Activated naive CD4-positive, alpha-beta T cell treated with anti-CD3 and anti-CD28 coated beads for 36 hours (primary cell): ENCODE data around the gene PSMG4. TPM values are rescaled to one million over a fixed set of nuclear protein-coding genes. Genes with fewer than 3 reads are reported as not detected.

Experiments
- CTCF ChIA-PET: fragments of 350-600 bp; sonication (Branson Sonifier 250); formaldehyde crosslinking; loops from one replicate; lab custom pipeline; 2021; ENCODE audit warnings: antibody characterized with exemption; lab: Charles Lee
- DNase-seq: peaks from one replicate; pipeline ENCODE4 v3.0.0-alpha.2; 2020
- H3K27ac Mint-ChIP-seq: one replicate; pipeline ENCODE4 v1.8.0; 2021; ENCODE audit warnings: mild to moderate bottlenecking, mixed read lengths
- H3K27me3 Mint-ChIP-seq: one replicate; pipeline ENCODE4 v1.8.0; 2021; ENCODE audit warnings: low read depth, mixed read lengths
- H3K36me3 Mint-ChIP-seq: one replicate; pipeline ENCODE4 v1.8.0; 2021; ENCODE audit warnings: low read depth, mixed read lengths
- H3K4me1 Mint-ChIP-seq: one replicate; pipeline ENCODE4 v1.8.0; 2021; ENCODE audit warnings: low read depth, mixed read lengths
- H3K4me3 Mint-ChIP-seq: one replicate; pipeline ENCODE4 v1.8.0; 2021; ENCODE audit warnings: mild to moderate bottlenecking, moderate library complexity, mixed read lengths
- H3K9me3 Mint-ChIP-seq: one replicate; pipeline ENCODE4 v1.8.0; 2021; ENCODE audit warnings: mixed read lengths
- intact Hi-C: fragments of 100-400 bp; cut with micrococcal nuclease; formaldehyde crosslinking; loops from one replicate; pipeline ENCODE4 v1.15.1; 2023
- total RNA-seq, 2 experiments: library from RNA; stranded (reverse); gene quantifications; one replicate each; pipeline ENCODE4 v1.2.3, GENCODE V29; 2021

PSMG4 gene
- total RNA-seq, 2 experiments from 2014 or later = 23.9 to 26.2 TPM

DNA sequence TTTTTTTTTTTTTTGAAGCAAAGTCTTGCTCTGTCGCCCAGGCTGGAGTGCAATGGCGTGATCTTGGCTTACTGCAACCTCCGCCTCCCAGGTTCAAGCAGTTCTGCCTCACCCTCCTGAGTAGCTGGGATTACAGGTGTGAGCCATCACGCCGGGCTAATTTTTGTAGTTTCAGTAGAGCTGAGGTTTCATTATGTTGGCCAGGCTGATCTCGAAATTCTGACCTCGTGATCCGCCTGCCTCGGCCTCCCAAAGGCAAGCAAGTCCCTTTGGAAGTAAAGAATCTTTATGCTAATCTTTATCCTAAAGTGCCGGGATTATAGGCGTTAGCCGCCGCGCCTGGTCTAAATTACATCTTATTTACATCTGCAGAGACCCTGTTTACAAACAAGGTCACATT lies 1.5 kb downstream of the PSMG4 start:
- peaks cover 44% of the 10 kb centered on the region for H3K4me1 Mint-ChIP-seq
- H3K36me3 Mint-ChIP-seq = peaks cover 18% of the 10 kb centered on the region
- intact Hi-C loops = no loop called here
- no peak for DNase-seq
- no peaks in the 10 kb centered on the region for H3K9me3 Mint-ChIP-seq
- no peaks in the 10 kb centered on the region for H3K27me3 Mint-ChIP-seq
- no peak overlapping the region for H3K27ac Mint-ChIP-seq
- CTCF ChIA-PET = interaction anchor here (0.5 to 5.1 kb wide), 6 partner anchors 9 to 159 kb away, joined by 3 to 40 read pairs (median 4); no protein-coding TSS in a partner anchor
- peak overlapping the region; percentile 94 for H3K4me3 Mint-ChIP-seq

DNA sequence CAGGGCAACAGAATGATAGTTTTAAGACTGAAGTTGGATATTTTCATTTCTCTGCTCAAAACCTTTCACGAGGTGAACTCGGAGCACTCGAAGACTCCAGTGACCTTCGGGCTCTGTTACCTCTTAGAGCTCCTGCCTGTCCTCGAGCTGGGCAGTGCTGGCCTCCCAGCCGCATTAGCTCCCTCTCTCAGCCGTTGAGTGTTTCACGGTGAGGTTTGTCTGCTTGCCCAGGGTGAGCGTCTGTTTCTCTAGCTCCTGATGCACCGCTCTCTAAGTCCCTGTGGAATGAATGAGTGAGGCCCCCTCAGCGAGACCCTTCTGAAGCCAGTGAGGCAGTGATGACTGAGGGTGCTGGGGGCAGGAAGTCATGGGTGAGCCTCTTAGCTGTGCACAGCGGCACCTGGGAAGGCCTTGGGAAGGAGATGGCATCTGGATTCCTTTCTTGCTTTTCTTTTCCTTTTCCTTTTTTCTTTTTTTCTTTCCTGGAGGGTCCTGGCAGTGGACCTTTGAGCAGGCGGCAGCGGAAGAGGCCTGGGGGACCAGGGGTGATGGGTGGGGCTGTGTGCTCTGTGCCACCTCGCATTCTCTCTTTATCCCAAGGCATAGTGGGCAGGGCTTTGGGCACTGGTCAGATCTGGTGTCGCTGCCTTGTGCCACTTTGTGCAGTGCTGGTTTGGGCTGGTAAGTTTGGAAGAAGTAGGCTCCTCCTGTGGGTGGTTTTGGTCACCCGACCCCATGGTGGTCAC lies 2.2 kb downstream of the PSMG4 start:
- Mint-ChIP-seq H3K4me3 (peak overlapping the region; percentile 94), H3K4me1 (peaks cover 44% of the 10 kb centered on the region), H3K36me3 (peaks cover 18% of the 10 kb centered on the region), H3K27me3 (no peaks in the 10 kb centered on the region), H3K9me3 (no peaks in the 10 kb centered on the region), H3K27ac (peak overlapping the region; percentile 3)
- intact Hi-C loops = no loop called here
- CTCF ChIA-PET = interaction anchor here (0.7 to 5.1 kb wide), 3 partner anchors 9 to 140 kb away, joined by 3 to 40 read pairs (median 5); no protein-coding TSS in a partner anchor
- DNase-seq = no peak

DNA sequence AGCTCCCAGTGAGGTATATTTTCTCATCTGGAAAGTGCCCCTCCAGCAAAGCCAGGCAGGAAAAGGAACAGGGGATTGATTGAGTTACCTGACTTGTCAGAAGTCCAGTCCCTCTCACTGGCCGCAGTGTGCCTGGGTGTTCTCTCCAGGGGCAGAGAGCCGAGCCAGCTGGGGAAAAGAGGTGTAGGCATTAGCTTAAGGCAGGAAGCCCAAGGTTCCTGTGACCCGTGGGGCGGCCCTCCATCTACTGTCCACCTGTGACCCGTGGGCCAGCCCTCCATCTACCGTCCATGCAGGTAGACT lies 2.7 kb downstream of the PSMG4 start:
- Mint-ChIP-seq H3K4me3 (peak overlapping the region; percentile 26), H3K36me3 (peaks cover 21% of the 10 kb centered on the region), H3K27ac (no peak overlapping the region), H3K4me1 (peaks cover 47% of the 10 kb centered on the region), H3K27me3 (no peaks in the 10 kb centered on the region), H3K9me3 (no peaks in the 10 kb centered on the region)
- CTCF ChIA-PET = interaction anchor here (1.1 to 5.1 kb wide), 2 partner anchors 10 to 134 kb away, joined by 3 to 40 read pairs; no protein-coding TSS in a partner anchor
- DNase-seq = no peak
- intact Hi-C loops = no loop called here

DNA sequence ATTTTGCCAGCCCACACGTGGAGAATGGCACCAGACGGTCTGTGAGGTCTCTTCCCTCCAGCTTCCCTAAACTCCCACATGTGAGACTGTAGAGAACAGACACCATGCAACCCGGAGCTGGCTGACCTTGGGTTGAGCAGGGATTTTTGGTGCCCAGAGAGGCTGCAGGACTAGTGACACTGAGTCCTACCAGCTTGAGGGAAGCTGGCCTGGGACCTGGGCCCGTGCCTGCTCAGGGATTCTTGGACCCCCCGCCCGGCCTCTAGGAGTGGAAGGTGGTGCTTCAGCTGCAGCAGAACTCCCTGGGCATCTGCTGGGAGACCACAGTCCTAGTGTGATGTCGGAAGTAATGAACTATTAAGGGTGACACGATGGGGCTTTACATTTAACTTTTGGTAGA lies 3.2 kb downstream of the PSMG4 start:
- CTCF ChIA-PET = interaction anchor here (0.7 to 5.1 kb wide), 4 partner anchors 10 to 135 kb away, joined by 3 to 40 read pairs (median 4); no protein-coding TSS in a partner anchor
- Mint-ChIP-seq H3K9me3 (no peaks in the 10 kb centered on the region), H3K27me3 (no peaks in the 10 kb centered on the region), H3K36me3 (peaks cover 22% of the 10 kb centered on the region), H3K4me1 (peaks cover 48% of the 10 kb centered on the region), H3K4me3 (no peak overlapping the region), H3K27ac (no peak overlapping the region)
- no peak for DNase-seq
- intact Hi-C loops = no loop called here

DNA sequence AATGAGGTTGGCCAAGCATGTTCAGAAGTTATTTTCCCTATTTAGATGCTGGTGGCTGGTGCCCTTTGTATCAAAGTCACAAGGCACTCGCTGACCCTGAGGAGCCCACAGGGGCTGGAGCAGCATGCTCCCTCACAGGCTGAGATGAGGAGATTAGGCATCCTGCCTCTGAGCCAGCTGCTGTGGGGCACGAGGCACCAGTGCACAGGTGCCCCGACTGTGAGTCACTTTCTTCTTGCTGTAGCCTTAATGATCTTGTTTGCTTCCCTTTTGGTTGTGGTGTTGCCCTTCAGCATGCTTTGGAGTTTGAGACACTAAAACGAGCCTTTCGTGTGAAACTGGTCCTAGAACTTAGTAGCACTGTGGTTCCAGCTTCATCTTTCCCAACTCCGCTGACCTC lies 4.3 kb downstream of the PSMG4 start:
- H3K4me3 Mint-ChIP-seq = no peak overlapping the region
- no peaks in the 10 kb centered on the region for H3K27me3 Mint-ChIP-seq
- CTCF ChIA-PET = interaction anchor here (1.5 to 5.1 kb wide), 2 partner anchors 12 to 17 kb away, joined by 4 to 40 read pairs; no protein-coding TSS in a partner anchor
- H3K27ac Mint-ChIP-seq = no peak overlapping the region
- no peaks in the 10 kb centered on the region for H3K9me3 Mint-ChIP-seq
- peaks cover 50% of the 10 kb centered on the region for H3K4me1 Mint-ChIP-seq
- intact Hi-C loops = no loop called here
- peaks cover 24% of the 10 kb centered on the region for H3K36me3 Mint-ChIP-seq
- DNase-seq = no peak

DNA sequence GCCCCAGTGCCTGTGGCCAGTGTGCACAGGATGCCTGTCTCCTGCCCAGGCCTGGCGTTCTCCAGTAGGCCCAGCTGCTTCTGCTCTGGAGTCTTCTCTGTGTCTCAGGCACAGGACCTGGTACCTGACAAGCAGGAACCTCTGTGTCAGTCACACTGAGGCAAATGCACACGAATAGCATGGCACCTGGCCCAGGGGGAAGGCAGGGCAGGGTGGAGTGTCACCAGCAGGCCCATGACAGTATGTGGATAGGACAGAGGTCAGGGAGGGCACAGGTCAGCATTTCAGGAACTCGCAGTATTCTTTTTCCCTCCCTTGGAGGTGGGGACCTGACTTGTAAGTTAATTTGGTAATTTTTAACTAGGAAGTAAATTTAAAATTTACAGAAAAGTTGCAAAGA lies 5.6 kb downstream of the PSMG4 start:
- Mint-ChIP-seq H3K4me3 (no peak overlapping the region), H3K27ac (no peak overlapping the region), H3K4me1 (peaks cover 51% of the 10 kb centered on the region), H3K36me3 (peaks cover 26% of the 10 kb centered on the region), H3K27me3 (no peaks in the 10 kb centered on the region), H3K9me3 (no peaks in the 10 kb centered on the region)
- CTCF ChIA-PET = interaction anchor here (0.6 to 1.8 kb wide), 3 partner anchors 12 to 545 kb away, joined by 3 to 8 read pairs (median 3); no protein-coding TSS in a partner anchor
- DNase-seq = no peak
- intact Hi-C loops = no loop called here

DNA sequence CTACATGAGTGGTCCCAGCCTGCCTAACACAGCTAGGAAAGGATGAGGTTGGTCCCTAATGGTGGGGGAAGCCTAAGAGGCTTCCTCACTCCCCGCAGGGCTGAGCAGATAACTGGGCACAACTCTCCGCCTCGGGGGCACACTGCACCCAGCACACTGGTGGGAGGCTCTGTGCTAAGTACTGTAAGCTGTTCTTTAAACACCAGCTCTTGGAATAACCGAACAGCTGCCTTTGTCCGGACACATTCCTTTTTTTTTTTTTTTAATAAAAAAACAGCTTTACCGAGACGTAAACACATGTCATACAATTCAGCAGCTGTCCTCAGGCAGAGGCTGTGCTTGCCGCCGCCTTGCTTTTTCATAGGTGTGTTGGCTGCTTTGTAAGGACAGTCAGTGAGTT lies 6.9 kb downstream of the PSMG4 start:
- no peak overlapping the region for H3K4me3 Mint-ChIP-seq
- H3K27me3 Mint-ChIP-seq = no peaks in the 10 kb centered on the region
- peaks cover 28% of the 10 kb centered on the region for H3K36me3 Mint-ChIP-seq

DNA sequence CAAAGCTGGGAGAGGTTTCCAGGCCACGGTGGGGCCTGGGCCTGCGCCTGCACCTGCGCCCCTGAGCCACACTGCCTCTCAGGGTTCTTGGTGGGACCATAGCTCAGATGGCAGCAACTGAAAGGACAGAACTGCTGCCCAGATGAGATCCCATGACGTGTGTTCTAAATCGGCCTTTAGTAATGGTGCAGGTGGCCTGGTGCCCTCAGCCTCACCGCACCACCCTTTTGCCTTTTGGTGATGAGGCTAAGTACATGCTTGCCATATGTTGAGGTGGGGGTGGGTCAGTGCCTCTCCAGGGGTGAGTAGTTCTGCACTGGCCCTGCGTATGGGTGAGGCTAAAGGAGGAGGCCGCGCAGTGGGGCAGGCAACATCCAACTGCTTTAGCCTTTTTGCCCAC lies 7.4 kb downstream of the PSMG4 start:
- H3K27me3 Mint-ChIP-seq = no peaks in the 10 kb centered on the region
- DNase-seq = no peak
- H3K27ac Mint-ChIP-seq = no peak overlapping the region
- H3K36me3 Mint-ChIP-seq = peaks cover 27% of the 10 kb centered on the region
- H3K4me1 Mint-ChIP-seq = peaks cover 41% of the 10 kb centered on the region
- no peaks in the 10 kb centered on the region for H3K9me3 Mint-ChIP-seq
- intact Hi-C loops = no loop called here
- CTCF ChIA-PET = interaction anchor here (1.3 to 1.8 kb wide), 2 partner anchors 14 kb away, joined by 3 to 8 read pairs; no protein-coding TSS in a partner anchor
- no peak overlapping the region for H3K4me3 Mint-ChIP-seq

More for the DNA sequence above, 6.9 kb downstream of the PSMG4 start:
- DNase-seq = no peak
- no peak overlapping the region for H3K27ac Mint-ChIP-seq
- CTCF ChIA-PET = interaction anchor here (1.3 to 1.8 kb wide), 2 partner anchors 14 kb away, joined by 3 to 8 read pairs; no protein-coding TSS in a partner anchor
- H3K4me1 Mint-ChIP-seq = peaks cover 46% of the 10 kb centered on the region
- no peaks in the 10 kb centered on the region for H3K9me3 Mint-ChIP-seq
- intact Hi-C loops = no loop called here

DNA sequence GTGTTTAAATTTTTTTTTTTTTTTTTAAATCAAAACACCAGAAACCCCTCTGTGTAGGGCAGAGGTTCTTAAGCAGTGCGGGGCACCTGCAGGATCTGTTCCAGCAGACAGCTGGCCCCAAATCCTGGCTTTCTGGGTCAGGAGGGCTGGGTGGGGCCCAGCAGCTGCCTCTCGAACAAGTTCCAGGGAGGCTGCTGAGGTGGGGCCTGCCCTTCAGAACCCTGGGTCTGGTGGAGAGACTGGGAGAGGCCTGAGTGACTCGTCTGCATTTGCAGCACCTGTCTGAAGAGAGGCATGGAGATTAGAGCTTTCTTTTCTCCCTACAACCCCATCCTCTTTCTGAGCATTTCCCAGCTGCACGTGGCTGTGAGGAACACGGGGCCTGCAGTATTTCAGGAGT lies 8.4 kb downstream of the PSMG4 start:
- DNase-seq = no peak
- CTCF ChIA-PET = no interaction called here
- Mint-ChIP-seq H3K27ac (no peak overlapping the region), H3K36me3 (peaks cover 28% of the 10 kb centered on the region), H3K27me3 (no peaks in the 10 kb centered on the region), H3K9me3 (no peaks in the 10 kb centered on the region), H3K4me3 (no peak overlapping the region), H3K4me1 (peaks cover 36% of the 10 kb centered on the region)
- intact Hi-C loops = no loop called here

DNA sequence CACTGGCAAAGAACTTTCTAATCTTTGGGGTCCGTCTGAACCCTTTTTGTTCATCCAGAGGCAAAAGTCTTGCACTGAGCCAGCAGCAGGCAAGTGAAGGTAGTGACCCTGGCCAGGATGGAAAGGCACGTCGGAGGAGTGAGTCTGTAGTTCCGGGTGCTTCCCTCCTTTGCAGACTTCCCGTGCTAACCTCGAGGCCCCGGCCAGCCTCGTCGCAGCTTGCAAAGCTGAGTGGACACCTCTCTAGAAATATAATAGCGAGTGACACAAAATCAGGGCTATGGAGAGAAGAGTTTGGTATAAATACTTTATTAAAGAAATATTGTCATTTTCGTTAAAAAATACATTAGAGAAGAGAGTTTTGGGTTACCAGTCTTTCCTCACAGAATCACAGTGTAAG lies 9.9 kb downstream of the PSMG4 start:
- CTCF ChIA-PET = no interaction called here
- no peak for DNase-seq
- intact Hi-C loops = no loop called here
- Mint-ChIP-seq H3K36me3 (peaks cover 24% of the 10 kb centered on the region), H3K4me3 (no peak overlapping the region), H3K27ac (peak overlapping the region; percentile 31), H3K9me3 (no peaks in the 10 kb centered on the region), H3K27me3 (no peaks in the 10 kb centered on the region), H3K4me1 (peaks cover 33% of the 10 kb centered on the region)

DNA sequence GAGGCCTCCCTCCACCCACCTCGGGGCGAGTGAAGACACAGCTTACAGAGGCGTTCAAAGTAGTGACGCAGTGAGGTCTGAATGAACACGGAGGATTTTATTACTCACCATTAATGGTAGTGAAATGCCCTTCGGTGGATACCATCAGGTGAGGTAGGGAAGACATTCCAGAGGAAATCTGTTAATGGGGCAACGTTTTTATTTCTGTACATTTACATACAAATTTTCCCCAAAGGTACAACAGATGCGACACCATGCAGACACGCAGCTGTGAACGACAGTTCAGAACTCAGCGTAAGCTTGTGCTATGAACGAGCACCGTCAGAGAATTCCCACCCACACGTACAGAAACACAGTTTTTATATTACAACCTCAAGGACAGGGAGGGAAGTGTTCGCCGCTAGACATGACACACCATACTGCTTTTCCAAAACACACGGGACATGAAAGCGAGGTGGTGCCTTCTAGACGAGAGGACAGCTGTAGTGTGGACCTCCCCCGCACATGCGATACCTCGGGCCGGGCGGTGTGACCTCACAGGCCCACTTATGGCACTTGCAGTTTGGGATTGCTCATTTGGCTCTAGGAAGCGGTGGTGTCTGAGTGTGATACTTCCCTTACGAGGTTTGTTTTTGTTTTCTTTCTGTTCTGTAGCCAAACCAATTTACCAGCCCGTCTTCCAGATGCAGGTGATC lies 10.7 kb downstream of the PSMG4 start:
- CTCF ChIA-PET = interaction anchor here (0.6 to 1.0 kb wide), 2 partner anchors 10 to 22 kb away, joined by 3 to 4 read pairs; no protein-coding TSS in a partner anchor
- H3K27me3 Mint-ChIP-seq = no peaks in the 10 kb centered on the region
- H3K4me3 Mint-ChIP-seq = no peak overlapping the region
- intact Hi-C loops = no loop called here
- no peak for DNase-seq
- H3K9me3 Mint-ChIP-seq = no peaks in the 10 kb centered on the region
- no peak overlapping the region for H3K27ac Mint-ChIP-seq
- H3K4me1 Mint-ChIP-seq = peaks cover 32% of the 10 kb centered on the region
- H3K36me3 Mint-ChIP-seq = peaks cover 24% of the 10 kb centered on the region

DNA sequence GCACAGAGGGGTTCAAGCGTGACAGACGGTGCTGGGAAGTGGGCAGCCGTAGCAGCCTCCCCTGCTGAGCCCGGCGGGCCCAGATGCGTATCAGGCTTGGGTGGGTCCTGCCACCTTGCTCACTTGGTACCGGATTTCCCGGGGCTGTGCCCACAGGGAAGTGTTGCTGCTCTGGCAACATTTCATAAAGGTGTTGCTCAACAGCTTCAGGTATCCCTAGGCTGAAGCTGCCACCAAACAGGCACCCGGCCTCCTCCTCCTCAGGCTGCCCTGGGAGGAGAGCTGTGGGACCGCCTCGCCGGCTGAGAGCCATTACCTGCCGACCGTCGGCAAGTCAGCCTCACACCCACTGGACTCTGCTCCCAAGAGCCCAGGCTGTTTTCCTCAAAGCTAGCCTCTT lies 11.5 kb downstream of the PSMG4 start:
- H3K36me3 Mint-ChIP-seq = peaks cover 21% of the 10 kb centered on the region
- intact Hi-C loops = no loop called here
- H3K9me3 Mint-ChIP-seq = no peaks in the 10 kb centered on the region
- no peaks in the 10 kb centered on the region for H3K27me3 Mint-ChIP-seq
- H3K4me3 Mint-ChIP-seq = no peak overlapping the region
- H3K4me1 Mint-ChIP-seq = peaks cover 26% of the 10 kb centered on the region
- no peak for DNase-seq
- H3K27ac Mint-ChIP-seq = no peak overlapping the region
- CTCF ChIA-PET = interaction anchor here (0.6 kb wide), 1 partner anchor 23 kb away, joined by 4 read pairs; no protein-coding TSS in a partner anchor
